Stimulated activated CD4-positive, alpha-beta T cell treated with anti-CD3 and anti-CD28 coated beads, Interleukin-12 subunit alpha, Interleukin-12 subunit beta, amount 100 ng/mL, for 4 hours (primary cell): ENCODE results near the gene ETNK2.
A peak's percentile ranks its signal among the peaks of the same experiment; 100 is the strongest.

Experiments used
- DNase-seq: peaks from one replicate; pipeline ENCODE4 v3.0.0-alpha.2; 2020

The ETNK2 gene

GRCh38 chr1:204176049-204176448, 24.2 kb upstream of the ETNK2 start:
- no peak for DNase-seq

- no peak for DNase-seq
These were observed 23.1 kb upstream of the ETNK2 start for GRCh38 chr1:204174958-204175357.

DNA sequence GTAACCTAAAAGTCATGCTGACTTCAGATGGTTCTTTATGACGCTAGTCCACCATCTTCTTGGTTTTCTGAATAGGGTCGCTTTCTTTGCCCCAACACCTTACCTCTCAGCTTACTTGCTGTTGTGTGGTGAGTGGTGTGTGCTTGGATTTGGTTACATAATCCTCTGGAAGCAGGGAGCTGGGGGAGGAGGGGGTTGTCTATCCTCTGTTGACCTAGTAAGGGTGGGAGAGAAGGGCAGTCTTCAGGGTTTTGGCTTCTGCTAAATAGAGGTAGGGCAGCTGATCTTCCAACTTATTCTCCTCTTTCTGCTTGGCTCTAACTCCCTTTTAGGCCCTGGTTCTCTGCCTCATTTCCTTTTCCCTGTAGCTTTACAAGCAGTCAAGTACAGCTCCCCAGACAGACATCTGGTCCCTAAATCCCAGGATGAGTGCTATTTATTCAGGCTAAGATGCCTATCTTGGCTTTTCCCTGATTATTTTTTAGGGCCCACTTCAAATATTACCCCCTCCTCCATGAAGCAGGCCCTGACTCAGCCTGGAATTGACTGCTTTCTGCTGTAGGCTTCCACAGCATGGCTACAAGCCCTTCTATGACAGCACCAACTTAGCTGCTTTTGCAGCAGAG, 20.7 kb upstream of the ETNK2 start:
- DNase-seq, result no peak

- no peak for DNase-seq
These were observed 19.9 kb upstream of the ETNK2 start for GRCh38 chr1:204171751-204172178.

GRCh38 chr1:204170494-204171155, 18.8 kb upstream of the ETNK2 start:
- DNase-seq, result no peak

- DNase-seq, result no peak
These were observed 18.0 kb upstream of the ETNK2 start for GRCh38 chr1:204169858-204170257.

DNA sequence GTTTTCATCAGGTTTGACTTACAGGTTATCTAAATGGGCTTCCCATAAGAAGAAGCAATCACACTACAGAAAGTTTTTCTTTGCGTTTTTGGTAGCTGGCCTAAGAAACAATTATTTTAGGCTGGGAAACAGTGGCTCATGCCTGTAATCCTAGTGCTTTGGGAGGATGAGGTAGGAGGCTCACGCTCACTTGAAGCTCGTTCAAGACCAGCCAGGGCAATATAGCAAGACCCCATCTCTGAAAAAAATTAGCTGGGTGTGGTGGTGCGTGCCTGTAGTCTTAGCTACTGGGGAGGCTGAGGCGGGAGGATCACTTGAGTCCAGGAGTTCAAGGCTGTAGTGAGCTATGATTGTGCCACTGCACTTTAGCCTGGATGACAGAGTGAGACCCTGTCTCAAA, 15.9 kb upstream of the ETNK2 start:
- DNase-seq, result no peak

GRCh38 chr1:204166219-204166618, 14.4 kb upstream of the ETNK2 start, which contains the start of gene REN:
Gene REN, minus strand, starts transcription at chr1:204166337. Its CDS starts 44 bp downstream, at chr1:204166293.
- DNase-seq, result no peak

GRCh38 chr1:204162494-204163074, 10.7 kb upstream of the ETNK2 start:
- peak; percentile 77 for DNase-seq

GRCh38 chr1:204161609-204162493, 10.0 kb upstream of the ETNK2 start:
- no peak for DNase-seq

DNA sequence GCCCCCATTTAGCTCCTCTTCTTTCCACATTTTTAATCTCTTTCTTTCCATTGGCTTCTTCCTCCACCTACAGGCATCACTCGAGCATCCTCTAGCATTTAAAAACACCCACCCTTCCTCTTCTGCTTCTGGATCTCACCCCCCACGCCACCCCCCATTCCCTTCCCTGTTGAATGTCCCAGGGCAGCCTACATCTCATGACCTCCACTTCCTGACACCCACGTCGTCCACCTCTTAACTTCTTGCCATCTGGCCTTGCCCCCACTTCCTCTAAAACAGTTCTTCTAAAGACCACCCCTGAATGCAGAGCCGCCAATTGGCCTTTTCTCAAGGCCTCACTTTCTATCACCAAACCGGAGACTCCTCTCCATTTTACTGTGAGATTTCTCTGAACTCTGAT, 6.1 kb upstream of the ETNK2 start:
- DNase-seq, result no peak

- no peak for DNase-seq
These were observed 4.0 kb upstream of the ETNK2 start for GRCh38 chr1:204155881-204156280.

GRCh38 chr1:204154568-204155255, 2.9 kb upstream of the ETNK2 start:
- DNase-seq, result no peak

DNA sequence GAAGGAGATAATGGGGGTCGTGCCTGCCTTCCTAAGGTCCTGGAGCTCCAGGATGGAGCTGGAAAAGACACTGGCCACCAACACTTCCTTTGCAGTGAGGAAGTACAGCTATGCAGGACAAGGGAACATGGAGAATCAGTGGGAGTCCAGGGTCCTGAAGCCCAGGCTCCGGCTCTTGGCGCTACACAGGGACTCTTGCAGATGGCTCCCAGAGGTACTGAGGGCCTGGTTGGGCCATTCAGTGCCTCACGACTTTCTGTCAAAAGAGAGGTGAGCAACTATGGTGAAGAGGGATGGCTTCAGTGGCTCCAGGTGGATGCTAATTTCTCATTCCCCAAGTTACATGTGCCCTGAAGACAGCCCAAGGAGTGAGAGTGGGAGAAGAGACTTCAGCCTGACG, 1.8 kb upstream of the ETNK2 start:
- no peak for DNase-seq

DNA sequence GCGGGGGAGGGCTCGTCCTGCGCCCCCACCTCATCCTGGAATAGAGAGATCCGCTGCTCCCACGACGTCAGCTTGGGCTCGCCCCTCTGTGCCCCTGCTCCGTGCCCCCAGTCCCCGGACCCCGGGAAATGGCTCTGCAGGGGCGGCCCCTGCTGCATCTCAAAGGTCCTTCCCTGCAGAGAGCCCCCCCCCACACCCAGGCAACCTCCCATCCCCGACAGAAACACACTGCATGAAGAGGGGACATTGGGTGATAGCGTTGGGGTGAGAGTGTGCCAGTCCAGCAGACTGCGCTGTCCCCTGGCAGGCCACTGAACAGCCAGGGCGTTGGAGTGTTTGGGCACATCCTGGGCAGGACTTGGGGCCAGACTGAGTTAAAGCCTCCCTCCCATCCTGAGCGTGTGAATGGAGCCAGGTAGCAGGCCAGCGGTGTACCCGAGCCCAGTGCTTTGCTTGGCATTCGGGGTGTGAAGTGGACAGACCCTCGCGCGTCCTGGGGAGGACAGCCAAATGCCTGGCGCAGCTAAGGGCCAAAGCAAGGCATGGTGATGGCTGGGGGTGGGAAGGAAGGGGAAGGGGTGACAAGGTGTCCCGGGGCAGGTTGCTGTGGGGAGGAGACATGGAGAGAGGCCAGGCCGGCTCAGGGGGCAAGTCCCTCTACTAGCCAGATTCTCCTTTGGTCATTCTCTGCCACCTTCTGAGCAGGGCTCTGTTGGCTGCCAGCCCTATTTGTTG, 633 bp upstream of the ETNK2 start:
- DNase-seq, result no peak

- DNase-seq, result no peak
These were observed 917 bp downstream of the ETNK2 start for GRCh38 chr1:204150702-204151551.

DNA sequence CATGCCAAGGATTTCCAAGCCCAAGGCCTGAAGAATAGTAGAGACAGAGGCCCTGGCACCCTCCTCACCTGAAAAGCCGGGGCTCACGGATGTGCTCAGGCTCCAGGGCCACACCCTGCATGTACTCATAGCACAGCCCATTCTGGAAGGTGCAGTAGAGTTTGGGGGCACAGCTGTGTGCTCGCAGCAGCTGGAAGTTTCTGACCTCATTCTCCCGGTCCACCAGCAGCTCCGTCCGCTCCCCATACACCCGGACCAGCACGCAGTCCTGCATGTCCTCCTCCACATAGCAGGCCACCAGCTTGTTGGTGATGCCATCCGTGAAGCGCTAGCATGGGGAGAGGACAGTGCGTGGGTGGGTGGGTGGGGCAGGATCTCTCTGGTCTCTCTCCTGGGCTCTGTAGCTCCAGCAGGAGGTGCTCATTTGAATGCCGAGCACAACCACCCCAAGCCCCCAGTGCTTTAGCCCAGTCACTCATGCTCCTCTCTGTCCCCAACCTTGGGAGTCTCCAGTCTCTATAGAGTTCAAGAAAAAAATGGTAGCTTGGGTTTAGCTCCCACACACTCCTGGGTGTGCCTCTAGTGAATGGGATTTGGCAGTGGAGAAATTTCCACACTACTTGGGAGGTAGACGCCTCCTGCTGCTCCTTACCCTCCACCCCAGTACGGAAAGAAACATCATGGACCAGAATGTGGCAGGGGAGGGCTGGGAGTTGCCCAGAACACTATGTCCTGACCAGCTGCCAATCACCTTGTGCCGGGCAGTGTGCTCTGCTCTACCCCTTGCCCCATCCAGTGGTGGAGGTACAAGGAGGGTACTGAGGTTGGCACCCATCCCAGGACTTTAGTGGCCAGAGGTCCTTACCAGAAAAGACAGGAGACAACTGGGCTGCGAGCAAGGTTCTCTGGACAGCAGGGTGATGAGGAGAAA, 1.9 kb downstream of the ETNK2 start:
- DNase-seq, result no peak

DNA sequence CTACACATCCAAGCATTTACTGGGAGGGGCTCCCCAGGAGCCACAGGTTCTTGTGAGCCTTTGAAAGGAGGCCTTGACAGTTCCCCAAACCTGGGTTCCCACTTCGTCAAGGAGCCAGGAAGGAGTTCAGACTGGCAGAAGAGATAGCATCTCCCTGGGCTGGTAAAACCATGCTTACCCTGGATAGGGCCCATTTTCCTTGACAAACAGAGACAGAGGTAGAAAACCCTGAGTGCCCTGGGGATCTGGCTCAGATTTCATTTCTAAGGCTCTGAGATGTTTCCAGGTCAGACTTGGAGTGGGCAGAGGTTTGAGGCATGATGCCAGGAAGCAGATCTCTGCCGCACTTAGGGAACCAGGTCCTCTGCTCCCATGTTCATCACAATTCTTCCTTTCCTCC, 2.7 kb downstream of the ETNK2 start:
- DNase-seq, result no peak

- no peak for DNase-seq
These were observed 4.1 kb downstream of the ETNK2 start for GRCh38 chr1:204147406-204148383.
